LNCAP (cell line): ENCODE results near the gene PXMP4.
A peak's percentile ranks its signal among the peaks of the same experiment; 100 is the strongest.

Experiments
- CTCF ChIP-seq: fragments of 450-650 bp; IDR thresholded peaks from 2 replicates; pipeline ENCODE4 v1.5.1; 2017; ENCODE audit warnings: mild to moderate bottlenecking

Gene PXMP4

GRCh38 chr20:33670715-33671499 lies 49.2 kb downstream of the PXMP4 start:
- no peak for TF ChIP-seq CTCF

- TF ChIP-seq CTCF: no peak
These were observed 50.1 kb downstream of the PXMP4 start for GRCh38 chr20:33669873-33670640.

GRCh38 chr20:33669224-33669623 lies 50.9 kb downstream of the PXMP4 start:
- TF ChIP-seq CTCF: no peak

- no peak for TF ChIP-seq CTCF
These were observed 51.5 kb downstream of the PXMP4 start for GRCh38 chr20:33668466-33669155.

GRCh38 chr20:33667676-33668465 lies 52.2 kb downstream of the PXMP4 start:
- peak; percentile 89 for TF ChIP-seq CTCF

- TF ChIP-seq CTCF: no peak
These were observed 52.9 kb downstream of the PXMP4 start for GRCh38 chr20:33667245-33667675.
